MM.1S (cell line): Measurements from ENCODE around the gene TMEM119.

Experiments used
- CTCF ChIP-seq: fragments of 300-600 bp; sonication (generic); IDR thresholded peaks from 2 replicates; pipeline ENCODE4 v1.5.1; 2016; ENCODE audit warnings: antibody characterized with exemption, low read length, mixed read lengths
- EZH2phosphoT487 ChIP-seq: fragments of 300-600 bp; sonication (generic); IDR thresholded peaks from 2 replicates; pipeline ENCODE4 v1.6.1; 2018; ENCODE audit warnings: antibody characterized with exemption, low read length

- TF ChIP-seq CTCF (no peak), EZH2phosphoT487 (no peak)
These were observed 14.7 kb downstream of the TMEM119 start for GRCh38 chr12:108582978-108583770.
